Measurements from ENCODE around the gene PLEKHA5.
A peak's percentile ranks its signal among the peaks of the same experiment; 100 is the strongest.
"Not testable (repeated sequence)": the region's sequence is repeated elsewhere in the genome, so short reads cannot be mapped to it uniquely, and the experiment has no call there.

The PLEKHA5 gene, protein sequence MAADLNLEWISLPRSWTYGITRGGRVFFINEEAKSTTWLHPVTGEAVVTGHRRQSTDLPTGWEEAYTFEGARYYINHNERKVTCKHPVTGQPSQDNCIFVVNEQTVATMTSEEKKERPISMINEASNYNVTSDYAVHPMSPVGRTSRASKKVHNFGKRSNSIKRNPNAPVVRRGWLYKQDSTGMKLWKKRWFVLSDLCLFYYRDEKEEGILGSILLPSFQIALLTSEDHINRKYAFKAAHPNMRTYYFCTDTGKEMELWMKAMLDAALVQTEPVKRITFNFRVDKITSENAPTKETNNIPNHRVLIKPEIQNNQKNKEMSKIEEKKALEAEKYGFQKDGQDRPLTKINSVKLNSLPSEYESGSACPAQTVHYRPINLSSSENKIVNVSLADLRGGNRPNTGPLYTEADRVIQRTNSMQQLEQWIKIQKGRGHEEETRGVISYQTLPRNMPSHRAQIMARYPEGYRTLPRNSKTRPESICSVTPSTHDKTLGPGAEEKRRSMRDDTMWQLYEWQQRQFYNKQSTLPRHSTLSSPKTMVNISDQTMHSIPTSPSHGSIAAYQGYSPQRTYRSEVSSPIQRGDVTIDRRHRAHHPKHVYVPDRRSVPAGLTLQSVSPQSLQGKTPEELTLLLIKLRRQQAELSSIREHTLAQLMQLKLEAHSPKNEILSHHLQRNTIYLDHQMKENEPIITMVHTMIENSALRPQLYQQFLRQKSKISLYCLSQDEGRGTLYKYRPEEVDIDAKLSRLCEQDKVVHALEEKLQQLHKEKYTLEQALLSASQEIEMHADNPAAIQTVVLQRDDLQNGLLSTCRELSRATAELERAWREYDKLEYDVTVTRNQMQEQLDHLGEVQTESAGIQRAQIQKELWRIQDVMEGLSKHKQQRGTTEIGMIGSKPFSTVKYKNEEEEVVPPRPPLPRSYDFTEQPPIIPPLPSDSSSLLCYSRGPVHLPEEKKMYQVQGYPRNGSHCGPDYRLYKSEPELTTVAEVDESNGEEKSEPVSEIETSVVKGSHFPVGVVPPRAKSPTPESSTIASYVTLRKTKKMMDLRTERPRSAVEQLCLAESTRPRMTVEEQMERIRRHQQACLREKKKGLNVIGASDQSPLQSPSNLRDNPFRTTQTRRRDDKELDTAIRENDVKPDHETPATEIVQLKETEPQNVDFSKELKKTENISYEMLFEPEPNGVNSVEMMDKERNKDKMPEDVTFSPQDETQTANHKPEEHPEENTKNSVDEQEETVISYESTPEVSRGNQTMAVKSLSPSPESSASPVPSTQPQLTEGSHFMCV

DNA sequence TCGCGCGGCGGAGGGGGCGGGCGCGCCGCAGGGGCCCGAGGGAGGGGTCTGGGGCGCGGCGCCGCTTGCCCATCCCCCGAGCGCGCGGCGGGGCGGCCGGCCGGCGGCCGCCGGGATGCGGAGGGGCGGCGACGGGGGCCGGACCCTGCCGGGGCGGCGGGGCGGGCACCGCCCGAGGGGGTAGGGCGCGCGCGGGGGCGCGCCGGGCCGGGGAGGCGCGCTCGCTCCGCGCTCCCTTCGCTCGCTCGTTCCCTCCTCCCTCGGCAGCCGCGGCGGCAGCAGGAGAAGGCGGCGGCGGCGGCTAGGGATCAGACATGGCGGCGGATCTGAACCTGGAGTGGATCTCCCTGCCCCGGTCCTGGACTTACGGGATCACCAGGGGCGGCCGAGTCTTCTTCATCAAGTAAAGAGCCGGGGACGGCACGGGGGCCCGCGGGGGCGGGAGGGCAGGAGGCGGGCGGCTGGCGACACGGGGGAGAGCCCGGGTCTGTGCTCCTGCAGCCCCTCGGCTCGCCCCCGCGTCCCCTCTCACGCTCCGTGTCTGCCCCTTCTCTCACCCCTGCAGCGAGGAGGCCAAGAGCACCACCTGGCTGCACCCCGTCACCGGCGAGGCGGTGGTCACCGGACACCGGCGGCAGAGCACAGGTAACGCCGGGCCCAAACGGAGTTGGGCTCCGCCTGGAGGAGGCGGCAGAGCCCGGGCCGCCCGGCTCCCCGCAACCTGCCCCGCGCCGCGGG lies at the start of gene PLEKHA5:
PLEKHA5 (plus strand) TSS at position 248 of the 738 bp plus-strand sequence; CDS start at position 315, 67 bp downstream.
- peak; percentile 5 to 12 for DNase-seq

GRCh38 chr12:19080918-19081317 lies 48.6 kb upstream of the PLEKHA5 start:
- DNase-seq: no peak

GRCh38 chr12:19082365-19082911 lies 47.1 kb upstream of the PLEKHA5 start:
- DNase-seq: no peak

DNA sequence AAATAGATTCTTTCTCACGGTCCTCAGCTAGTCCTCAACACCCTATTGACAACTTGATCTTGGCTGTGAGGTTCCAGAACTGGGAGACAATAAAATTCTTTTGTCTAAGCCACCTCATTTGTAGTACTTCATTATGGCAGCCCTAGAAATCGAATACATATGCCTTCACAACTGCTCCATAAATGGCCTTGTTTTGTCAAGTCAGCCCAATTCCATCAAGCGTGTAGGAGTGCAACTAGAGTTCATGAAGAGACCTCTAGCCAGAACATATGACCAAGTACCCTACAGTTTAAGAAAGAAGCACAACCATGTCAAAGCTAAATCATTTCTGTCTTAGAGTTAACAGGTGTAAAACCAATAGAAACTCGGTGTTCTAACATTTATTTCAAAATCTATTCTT lies 45.0 kb upstream of the PLEKHA5 start:
- no peak for DNase-seq

DNA sequence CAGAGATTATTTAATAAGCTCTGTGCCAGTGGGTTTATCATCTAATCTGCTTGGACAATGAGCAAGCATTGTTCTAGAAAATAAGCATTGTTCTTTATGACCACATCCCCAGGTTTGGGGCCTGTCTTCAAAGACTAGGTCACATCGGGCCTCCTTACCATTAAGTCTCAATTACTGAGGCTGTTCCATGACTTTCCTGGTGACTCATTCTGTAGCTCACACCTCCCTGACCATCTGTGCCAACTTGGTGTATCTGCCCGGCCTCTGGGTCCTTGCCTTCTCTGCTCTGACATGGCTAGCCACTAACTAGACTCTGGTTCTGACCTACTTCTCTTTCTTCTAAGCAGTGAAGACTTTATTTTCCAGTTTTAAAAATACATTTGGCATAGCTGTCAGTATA lies 44.4 kb upstream of the PLEKHA5 start:
- DNase-seq: no peak

DNA sequence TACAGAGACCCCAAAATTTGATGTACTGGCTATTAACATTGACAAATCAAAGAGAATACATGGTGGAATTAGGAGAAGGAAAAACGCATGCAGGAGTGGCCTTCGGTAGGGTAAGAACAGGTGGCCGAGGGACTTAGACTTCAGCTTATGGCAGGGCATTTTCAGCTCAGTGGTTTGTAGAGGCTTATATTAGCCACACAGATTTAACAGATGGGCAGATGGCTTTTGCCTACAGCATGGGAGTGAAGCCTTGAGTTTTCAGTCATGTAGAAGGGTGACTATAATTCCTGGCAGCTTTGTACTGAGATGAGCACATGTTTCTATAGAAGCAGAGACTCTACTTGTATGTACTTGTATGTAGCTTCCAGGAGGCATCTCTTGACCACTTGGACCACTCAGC lies 40.9 kb upstream of the PLEKHA5 start:
- DNase-seq: no peak

DNA sequence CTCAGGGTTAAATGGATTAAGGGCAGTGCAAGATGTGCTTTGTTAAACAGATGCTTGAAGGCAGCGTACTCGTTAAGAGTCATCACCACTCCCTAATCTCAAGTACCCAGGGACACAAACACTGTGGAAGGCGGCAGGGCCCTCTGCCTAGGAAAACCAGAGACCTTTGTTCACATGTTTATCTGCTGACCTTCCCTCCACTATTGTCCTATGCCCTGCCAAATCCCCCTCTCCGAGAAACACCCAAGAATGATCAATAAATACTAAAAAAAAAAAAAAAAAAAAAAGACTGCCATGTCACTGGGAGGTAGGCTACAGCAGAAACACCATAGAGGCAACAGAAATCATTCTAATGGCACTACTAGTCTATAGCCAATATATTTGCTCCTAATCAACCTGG lies 37.1 kb upstream of the PLEKHA5 start:
- not testable (repeated sequence) for DNase-seq

DNA sequence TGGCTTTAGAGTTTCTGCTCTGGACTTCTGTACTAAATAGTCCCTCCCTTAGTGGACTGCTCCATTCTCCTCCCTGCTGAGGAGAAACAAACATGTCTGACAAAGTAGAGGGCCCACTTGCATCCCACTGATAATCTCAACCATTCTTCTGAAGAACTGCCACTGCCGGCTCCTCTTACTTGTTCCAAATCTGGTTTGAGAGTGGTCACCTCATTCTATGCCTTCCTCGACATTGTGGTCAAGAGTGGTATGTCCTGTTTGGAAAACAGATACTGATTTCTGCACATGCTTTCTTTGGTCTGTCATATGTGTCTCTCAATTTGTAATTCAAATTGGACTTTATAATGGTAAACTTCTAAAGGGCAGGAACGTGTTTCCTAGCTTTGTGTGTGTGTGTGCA lies 36.3 kb upstream of the PLEKHA5 start:
- DNase-seq: no peak

DNA sequence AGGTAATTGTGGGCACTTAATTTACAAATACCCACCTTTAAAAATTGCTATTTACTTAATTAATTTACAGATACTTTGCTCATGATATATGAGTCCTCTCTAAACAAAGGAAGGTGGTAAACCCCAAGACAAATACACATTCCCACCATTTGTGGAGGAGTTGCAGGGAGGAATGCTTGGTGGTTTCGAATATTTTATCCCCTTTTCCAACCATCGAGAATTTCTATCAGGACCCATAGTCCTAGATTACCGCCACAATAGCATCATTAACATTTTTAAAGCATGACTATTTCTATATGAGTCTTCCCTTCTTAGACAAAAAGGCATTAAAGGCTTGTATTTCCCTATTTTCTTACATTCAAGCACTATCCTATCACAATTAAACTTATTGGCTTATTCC lies 34.2 kb upstream of the PLEKHA5 start:
- DNase-seq: no peak

- no peak for DNase-seq
Measured at GRCh38 chr12:19095756-19096480, 33.6 kb upstream of the PLEKHA5 start.

DNA sequence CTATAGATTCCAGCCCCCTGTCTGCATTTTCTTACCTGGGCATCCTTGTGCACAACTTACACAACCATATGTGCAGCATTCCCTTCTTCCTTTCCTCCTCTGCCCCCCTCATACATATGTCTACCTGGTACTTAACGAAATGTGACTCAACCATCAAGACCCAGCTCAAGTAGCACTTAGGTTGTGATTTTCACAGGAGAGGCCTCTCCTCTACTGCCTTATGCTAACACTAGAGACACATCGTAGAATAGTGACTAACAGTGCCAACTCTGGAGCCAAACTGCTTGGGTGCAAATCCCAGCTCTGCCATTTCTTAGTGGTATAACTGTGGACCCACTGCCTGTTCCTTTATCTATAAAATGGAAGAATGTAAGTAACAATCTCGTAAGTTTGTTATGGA lies 24.1 kb upstream of the PLEKHA5 start:
- no peak for DNase-seq

DNA sequence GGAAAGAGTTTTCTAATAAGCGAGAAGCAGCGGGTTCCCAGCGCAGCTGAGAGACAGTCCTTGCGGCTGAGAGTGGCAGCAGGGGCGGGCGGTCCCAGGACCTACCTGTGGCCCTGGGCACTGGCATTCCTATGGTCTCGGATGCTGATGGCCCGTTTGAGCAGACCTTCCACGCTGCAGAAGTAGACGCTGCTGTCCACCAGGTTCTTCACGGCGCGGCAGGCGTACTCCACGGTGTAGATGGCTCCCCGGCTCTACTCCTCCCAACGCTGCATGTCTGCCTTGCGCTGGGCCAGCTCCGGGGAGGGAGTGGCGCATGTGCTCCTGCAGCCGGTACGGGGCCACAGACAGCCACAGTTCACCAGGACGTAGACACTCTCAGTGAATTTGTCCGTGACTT lies 21.8 kb upstream of the PLEKHA5 start:
- no peak for DNase-seq

DNA sequence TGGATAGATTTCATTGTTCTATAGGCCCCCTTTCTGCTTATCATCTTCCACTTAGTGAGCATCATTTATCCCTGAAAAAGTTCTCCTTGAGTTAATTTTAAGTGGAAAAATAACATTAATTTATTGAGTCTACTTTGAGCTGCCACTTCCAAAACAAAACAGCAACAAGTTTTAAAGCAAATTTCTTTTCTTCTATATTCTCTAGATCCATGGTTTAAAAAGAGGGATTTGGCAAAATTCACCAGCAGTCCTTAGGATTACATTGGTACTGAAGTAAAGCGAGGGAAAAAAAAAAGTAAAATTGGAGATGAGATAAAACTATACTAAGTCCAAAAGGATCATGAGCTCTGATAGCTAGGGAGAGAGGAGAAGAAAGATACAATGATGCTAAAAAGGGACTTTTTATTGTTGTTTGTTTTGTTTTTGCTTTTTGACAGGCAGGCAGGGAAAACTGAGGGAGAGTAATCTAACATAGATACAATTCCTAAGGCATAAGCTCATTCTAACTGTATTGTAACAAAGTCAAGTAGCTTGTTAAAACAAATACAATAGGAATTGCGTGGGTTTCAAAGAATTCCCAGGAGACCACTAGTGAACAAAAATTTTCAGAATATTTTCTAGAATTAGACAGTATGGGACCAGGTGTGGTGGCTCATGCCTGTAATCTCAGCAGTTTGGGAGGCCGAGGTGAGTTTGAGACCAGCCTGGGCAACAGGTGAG lies 19.2 kb upstream of the PLEKHA5 start:
- DNase-seq: no peak

DNA sequence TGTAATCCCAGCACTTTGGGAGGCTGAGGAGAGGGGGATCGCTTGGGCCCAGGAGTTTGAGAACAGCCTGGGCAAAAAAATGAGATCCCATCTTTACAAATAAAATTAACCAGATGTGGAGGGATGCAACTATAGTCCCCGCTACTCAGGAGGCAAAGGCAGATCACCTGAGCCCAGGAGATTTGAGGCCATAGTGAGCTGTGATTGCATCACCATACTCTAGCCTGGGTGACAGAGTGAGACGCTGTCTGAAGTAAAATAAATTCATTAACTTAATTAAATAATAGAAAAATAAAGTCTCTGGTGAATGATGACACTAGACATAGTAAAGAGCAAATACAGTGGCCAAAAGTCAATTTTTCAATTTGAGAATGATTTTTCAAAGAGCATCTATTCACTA lies 16.1 kb upstream of the PLEKHA5 start:
- DNase-seq: no peak

DNA sequence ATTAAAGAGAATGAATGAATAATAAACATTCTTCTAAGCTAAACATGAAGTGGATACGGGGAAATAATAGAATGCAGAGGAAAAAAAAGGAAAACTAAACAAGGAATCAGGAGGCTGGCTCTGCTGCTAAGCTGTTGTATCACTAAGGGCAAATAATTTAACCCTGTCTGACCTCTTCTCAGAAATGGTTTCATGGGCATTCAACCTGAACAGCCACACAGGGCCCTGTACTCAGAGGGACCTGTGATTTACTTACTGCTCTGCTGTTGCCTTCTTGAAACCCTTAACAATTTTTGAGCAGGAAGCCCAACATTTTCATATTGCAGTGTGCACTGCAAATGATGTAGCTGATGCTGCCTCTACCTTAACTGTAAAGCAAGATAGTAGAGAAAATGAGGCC lies 14.2 kb upstream of the PLEKHA5 start:
- DNase-seq: no peak

- DNase-seq: no peak
Measured at GRCh38 chr12:19119440-19119839, 10.1 kb upstream of the PLEKHA5 start.

DNA sequence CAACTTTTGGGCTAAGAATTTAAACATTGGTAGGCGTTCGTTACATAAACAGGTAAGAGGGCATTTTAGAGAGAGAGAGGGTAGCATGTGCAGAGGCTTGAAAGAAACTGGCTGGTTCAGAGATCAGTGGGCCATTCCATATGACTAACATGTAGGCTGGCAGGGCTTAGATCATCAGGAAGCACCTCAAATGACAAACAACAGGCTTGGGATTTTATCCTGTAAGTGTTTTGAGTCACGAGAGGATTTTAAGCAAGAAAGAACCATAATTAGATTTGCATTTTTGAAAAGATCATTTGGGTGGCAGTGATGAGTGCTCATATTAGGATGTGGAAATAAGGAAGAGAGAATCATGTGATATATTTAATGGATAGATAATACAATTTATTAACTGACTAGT lies 8.7 kb upstream of the PLEKHA5 start:
- DNase-seq: no peak

DNA sequence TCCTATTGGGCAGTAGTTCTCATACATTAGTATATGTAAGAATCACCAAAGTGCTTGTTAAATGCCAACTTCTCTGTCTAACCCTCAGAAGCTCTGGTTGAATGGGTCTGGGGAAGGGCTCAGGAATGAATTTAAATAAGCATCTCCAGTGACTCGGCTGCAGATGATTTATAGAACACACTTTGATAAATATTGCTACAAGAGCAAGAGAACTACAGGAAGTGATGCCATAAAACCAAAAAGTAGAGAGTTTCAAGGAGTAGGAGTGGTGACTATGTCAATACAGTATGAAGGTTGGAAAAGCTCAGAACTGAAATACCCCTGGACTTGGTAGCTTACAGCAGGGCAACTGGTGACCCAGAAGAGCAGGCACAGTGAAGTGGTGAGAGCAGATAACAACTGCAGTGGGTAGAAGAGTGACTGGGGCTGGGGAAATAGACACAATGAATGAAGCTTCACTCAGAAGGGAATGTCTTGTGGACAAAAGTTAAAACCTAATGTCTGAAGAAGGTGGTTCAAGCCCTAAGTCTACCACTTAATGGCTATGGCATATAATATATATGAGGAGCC lies 8.0 kb upstream of the PLEKHA5 start:
- DNase-seq: no peak

- no peak for DNase-seq
Measured at GRCh38 chr12:19125325-19125724, 4.2 kb upstream of the PLEKHA5 start.

GRCh38 chr12:19127270-19127669 lies 2.3 kb upstream of the PLEKHA5 start:
- DNase-seq: no peak

All from activated CD4-positive, alpha-beta T cell treated with anti-CD3 and anti-CD28 coated beads, Interleukin-2, amount 50 U/mL, for 4 hours (primary cell).